MG63 (cell line): ENCODE results near the gene CAPN11. TPM values are rescaled to one million over a fixed set of nuclear protein-coding genes. Genes with fewer than 3 reads are reported as not detected.

Experiments
- DNase-seq: peaks from one replicate; pipeline ENCODE4 v3.0.0-alpha.2; 2020
- H3K27me3 ChIP-seq: fragments of 250-450 bp; sonication (Bioruptor Pico); 2 replicates; pipeline ENCODE4 v1.5.1; 2020; ENCODE audit warnings: mild to moderate bottlenecking, moderate library complexity
- H3K36me3 ChIP-seq: fragments of 250-450 bp; sonication (Bioruptor Pico); 2 replicates; pipeline ENCODE4 v1.5.1; 2020; ENCODE audit warnings: mild to moderate bottlenecking, moderate library complexity
- H3K4me3 ChIP-seq: fragments of 250-450 bp; sonication (Bioruptor Pico); 2 replicates; pipeline ENCODE4 v1.5.1; 2020; ENCODE audit warnings: mild to moderate bottlenecking, moderate library complexity
- H3K9me3 ChIP-seq: fragments of 250-450 bp; sonication (Bioruptor Pico); 2 replicates; pipeline ENCODE4 v1.5.1; 2020; ENCODE audit warnings: mild to moderate bottlenecking, moderate library complexity
- total RNA-seq: library from RNA; depleted of rRNA; stranded (reverse); fragments of >200 nt; shearing (Covaris generic); gene quantifications from 2 replicates; pipeline ENCODE4 v1.2.3, GENCODE V29; 2014; ENCODE audit warnings: low replicate concordance; rRNA removed

Gene CAPN11
- not detected in 2 replicates for total RNA-seq

DNA sequence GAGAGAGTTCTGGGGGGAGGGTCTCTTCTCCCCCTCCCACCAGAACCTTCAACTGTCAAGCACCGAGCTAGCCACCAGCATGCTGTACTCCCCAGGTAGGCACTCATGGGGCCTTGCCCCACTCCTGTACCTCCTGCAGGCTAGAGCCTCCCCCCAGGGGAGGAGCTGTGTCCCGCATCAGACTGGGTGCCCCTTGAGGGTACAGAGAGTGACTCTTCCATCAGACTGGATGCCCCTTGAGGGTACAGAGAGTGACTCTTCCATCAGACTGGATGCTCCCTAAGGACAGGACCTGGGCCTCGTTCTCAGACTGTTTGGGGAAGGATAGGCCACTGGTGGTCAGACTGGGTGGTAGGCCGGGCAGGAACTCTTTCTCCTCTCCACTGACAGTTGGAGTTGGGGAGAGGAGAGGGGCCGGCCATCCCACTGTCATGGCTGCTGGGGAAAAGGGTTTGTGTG lies at the start of gene CAPN11:
TSS of gene CAPN11 (plus strand) at position 51 of the 459 bp plus-strand sequence. CDS start at position 80, 29 bp downstream.
- Histone ChIP-seq H3K9me3 (no peaks in the 10 kb centered on the region), H3K27me3 (peaks cover 14% of the 10 kb centered on the region)

DNA sequence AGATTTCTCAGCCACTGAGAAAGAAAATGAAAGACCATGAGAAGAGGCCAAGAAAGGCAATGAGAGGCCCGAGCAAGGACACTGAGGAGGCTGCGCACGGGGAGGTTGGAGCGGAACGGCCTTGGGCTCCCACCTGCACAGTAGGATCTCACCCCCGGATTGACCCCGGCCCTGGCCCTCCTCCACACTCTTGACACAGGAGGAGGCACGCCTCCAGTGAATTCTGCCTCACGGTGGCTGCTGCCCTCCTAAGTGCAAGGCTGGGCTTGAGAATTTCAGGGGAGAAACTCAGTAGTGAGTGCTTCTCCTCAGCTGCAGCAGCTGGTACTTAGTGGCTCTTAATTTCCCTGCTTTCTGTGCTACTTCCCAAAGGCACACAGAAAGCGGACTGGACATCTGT lies 49.4 kb upstream of the CAPN11 start:
- H3K9me3 ChIP-seq: no peaks in the 10 kb centered on the region
- DNase-seq: no peak
- H3K27me3 ChIP-seq: no peaks in the 10 kb centered on the region
- H3K36me3 ChIP-seq: peaks cover 99% of the 10 kb centered on the region
- H3K4me3 ChIP-seq: no peak overlapping the region

More for the DNA sequence above, at the start of gene CAPN11:
- no peak for DNase-seq
- Histone ChIP-seq H3K36me3 (peaks cover 6% of the 10 kb centered on the region), H3K4me3 (no peak within 1 kb of the TSS)

- DNase-seq: no peak
- Histone ChIP-seq H3K36me3 (peaks cover 99% of the 10 kb centered on the region), H3K4me3 (no peak overlapping the region), H3K27me3 (no peaks in the 10 kb centered on the region), H3K9me3 (no peaks in the 10 kb centered on the region)
These were observed 48.5 kb upstream of the CAPN11 start for GRCh38 chr6:44110005-44110676.

GRCh38 chr6:44110966-44111365 lies 47.7 kb upstream of the CAPN11 start:
- Histone ChIP-seq H3K9me3 (no peaks in the 10 kb centered on the region), H3K27me3 (no peaks in the 10 kb centered on the region), H3K36me3 (peaks cover 99% of the 10 kb centered on the region), H3K4me3 (no peak overlapping the region)
- no peak for DNase-seq

- Histone ChIP-seq H3K27me3 (no peaks in the 10 kb centered on the region), H3K9me3 (no peaks in the 10 kb centered on the region), H3K36me3 (peaks cover 96% of the 10 kb centered on the region), H3K4me3 (no peak overlapping the region)
- no peak for DNase-seq
These were observed 46.9 kb upstream of the CAPN11 start for GRCh38 chr6:44111434-44112417.

DNA sequence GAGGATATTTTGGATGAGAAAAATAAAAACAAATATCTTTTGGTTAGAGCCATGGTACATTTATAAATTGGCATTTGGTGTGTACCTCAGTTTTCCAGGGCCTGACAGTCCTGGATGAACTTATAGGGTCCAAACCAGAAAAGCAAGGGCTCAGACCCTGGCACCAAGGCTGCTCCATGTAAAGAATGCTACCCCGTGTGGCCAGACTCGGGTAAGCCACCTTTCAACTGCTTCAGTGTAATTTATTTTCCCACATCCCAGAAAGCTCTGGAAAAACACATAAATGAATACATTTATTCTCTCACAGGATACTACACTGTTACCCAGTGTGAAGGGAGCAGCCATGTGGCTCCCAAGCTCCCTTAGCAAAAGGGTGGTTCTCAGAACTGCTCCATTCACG lies 45.2 kb upstream of the CAPN11 start:
- Histone ChIP-seq H3K27me3 (no peaks in the 10 kb centered on the region), H3K9me3 (no peaks in the 10 kb centered on the region), H3K4me3 (no peak overlapping the region), H3K36me3 (peaks cover 94% of the 10 kb centered on the region)
- no peak for DNase-seq

GRCh38 chr6:44115866-44116265 lies 42.8 kb upstream of the CAPN11 start:
- H3K4me3 ChIP-seq: no peak overlapping the region
- H3K9me3 ChIP-seq: no peaks in the 10 kb centered on the region
- DNase-seq: peak; percentile 62
- peaks cover 94% of the 10 kb centered on the region for H3K36me3 ChIP-seq
- no peaks in the 10 kb centered on the region for H3K27me3 ChIP-seq

- Histone ChIP-seq H3K27me3 (no peaks in the 10 kb centered on the region), H3K9me3 (no peaks in the 10 kb centered on the region), H3K36me3 (peaks cover 86% of the 10 kb centered on the region), H3K4me3 (no peak overlapping the region)
- peak; percentile 82 for DNase-seq
These were observed 41.8 kb upstream of the CAPN11 start for GRCh38 chr6:44116641-44117382.

DNA sequence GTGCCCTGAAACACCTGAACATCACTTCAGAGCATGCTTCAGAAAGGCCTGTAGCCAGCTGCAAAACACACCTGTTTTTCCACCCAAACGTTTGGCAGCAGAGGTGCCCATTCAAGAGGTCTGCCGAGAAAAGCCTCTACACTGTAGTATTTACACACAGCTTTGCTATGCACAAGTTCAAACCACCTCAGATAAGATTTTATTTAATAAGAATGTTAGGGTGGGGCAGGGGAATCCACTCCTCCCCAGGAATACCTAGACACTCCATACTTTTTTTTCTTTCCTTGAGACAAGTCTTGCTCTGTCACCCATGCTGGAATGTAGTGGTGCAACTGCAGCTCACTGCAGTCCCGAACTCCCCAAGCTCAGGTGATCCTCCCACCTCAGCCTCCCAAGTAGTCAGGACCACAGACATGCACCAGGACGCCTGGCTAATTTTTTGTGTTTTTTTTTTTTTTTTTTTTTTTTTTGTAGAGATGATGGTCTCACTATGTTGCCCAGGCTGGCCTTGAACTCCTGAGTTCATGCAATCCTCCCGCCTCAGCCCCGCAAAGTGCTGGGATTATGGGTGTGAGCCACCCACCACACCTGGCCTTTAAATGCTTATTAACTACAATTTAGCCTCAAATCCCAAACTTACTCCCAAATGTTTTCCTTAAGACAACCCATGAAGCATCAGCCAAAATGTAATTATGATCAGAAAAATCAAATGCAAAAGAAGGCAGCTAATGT lies 41.1 kb upstream of the CAPN11 start:
- no peaks in the 10 kb centered on the region for H3K27me3 ChIP-seq
- H3K9me3 ChIP-seq: no peaks in the 10 kb centered on the region
- DNase-seq: no peak
- no peak overlapping the region for H3K4me3 ChIP-seq
- H3K36me3 ChIP-seq: peaks cover 84% of the 10 kb centered on the region

DNA sequence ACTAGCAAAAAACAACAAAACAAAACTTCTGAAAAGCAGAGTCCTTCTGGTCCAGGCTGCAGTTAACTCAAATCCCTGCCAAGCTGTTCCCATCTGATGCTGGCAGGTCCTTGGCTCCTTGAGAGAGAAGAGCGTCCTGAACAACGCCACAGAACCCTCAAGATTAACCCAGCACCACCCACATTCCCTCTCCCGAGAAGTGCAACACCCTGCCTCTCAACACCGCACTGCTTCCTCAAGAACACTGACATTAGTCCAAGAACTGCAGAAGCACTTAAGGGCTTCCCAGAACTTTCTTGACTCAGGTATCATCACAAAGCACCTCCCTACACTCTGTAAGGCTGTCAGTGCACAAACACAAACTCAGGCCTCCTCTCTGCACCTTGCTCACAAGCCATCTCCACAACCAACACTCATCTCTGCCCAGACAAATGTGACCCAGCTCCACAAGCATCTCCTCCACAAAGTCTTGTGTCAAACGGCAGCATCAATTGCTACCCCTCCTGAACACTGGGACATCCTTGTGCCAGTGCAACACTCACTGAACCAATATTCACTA lies 38.8 kb upstream of the CAPN11 start:
- Histone ChIP-seq H3K27me3 (no peaks in the 10 kb centered on the region), H3K36me3 (peaks cover 82% of the 10 kb centered on the region), H3K9me3 (no peaks in the 10 kb centered on the region), H3K4me3 (no peak overlapping the region)
- no peak for DNase-seq

GRCh38 chr6:44120692-44121443 lies 37.8 kb upstream of the CAPN11 start:
- Histone ChIP-seq H3K36me3 (peaks cover 80% of the 10 kb centered on the region), H3K27me3 (no peaks in the 10 kb centered on the region), H3K4me3 (no peak overlapping the region), H3K9me3 (no peaks in the 10 kb centered on the region)
- peak; percentile 59 for DNase-seq

- peaks cover 76% of the 10 kb centered on the region for H3K36me3 ChIP-seq
- no peaks in the 10 kb centered on the region for H3K27me3 ChIP-seq
- no peak for DNase-seq
- H3K9me3 ChIP-seq: no peaks in the 10 kb centered on the region
- no peak overlapping the region for H3K4me3 ChIP-seq
These were observed 35.8 kb upstream of the CAPN11 start for GRCh38 chr6:44122801-44123200.

GRCh38 chr6:44123544-44123943 lies 35.1 kb upstream of the CAPN11 start:
- Histone ChIP-seq H3K9me3 (no peaks in the 10 kb centered on the region), H3K4me3 (no peak overlapping the region), H3K36me3 (peaks cover 69% of the 10 kb centered on the region), H3K27me3 (no peaks in the 10 kb centered on the region)
- DNase-seq: no peak

DNA sequence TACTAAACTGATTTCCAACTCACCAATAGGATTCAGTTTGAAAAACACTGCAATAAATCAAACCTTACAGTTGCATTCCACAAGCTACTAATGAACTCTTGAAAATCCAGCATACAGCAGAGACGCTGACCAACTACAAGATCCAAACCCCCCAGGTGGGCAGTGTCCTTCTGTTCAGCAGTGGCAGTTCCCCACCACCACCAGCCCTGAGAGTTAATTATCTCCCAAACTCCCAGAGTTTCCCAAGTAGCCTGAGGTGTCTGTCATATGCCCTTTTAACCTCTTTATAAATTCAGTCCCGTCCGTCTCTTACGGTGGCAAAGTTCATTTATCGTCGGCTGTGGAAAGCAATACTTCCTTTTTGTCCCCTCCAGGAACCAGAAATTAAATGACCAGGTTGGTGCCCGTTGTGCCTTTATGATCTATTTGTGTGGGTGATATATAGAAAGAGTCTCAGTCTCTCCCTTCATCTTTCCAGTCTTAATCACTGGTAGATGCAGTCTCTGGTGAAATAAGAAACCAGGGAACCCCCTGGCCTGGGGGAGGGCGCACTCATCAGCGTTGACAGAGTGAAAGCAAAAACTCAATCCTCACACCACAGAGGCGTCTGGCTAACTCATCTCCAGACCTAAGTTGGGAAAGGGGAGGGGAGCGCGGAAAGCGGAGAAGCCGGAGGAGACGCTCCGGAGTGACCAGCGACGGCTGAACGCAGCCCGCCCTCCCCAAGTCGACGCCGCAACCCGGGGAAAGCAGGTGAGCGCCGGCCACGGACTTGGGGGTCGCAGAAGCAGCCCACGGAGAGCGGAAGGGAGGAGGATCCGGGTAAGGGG lies 32.1 kb upstream of the CAPN11 start:
- Histone ChIP-seq H3K4me3 (peak overlapping the region; percentile 95), H3K36me3 (peaks cover 54% of the 10 kb centered on the region), H3K27me3 (no peaks in the 10 kb centered on the region), H3K9me3 (no peaks in the 10 kb centered on the region)
- peak; percentile 91 for DNase-seq
